Neural crest cell (in vitro differentiated cells): Measurements from ENCODE around the gene GMPR. TPM values are rescaled to one million over a fixed set of nuclear protein-coding genes. Genes with fewer than 3 reads are reported as not detected.

Source experiments
- DNase-seq: peaks from one replicate; pipeline ENCODE4 v3.0.0; 2021; ENCODE audit warnings: low read depth, mixed read lengths, low spot score
- H3K27ac Mint-ChIP-seq: one replicate; pipeline ENCODE4 v1.8.0; 2021; ENCODE audit warnings: mild to moderate bottlenecking, mixed read lengths; ENCODE audit not compliant: unreplicated experiment
- H3K27me3 Mint-ChIP-seq: 2 replicates; pipeline ENCODE4 v1.8.0; 2021; ENCODE audit warnings: low read depth, mild to moderate bottlenecking, mixed read lengths
- H3K36me3 Mint-ChIP-seq: 2 replicates; pipeline ENCODE4 v1.8.0; 2021; ENCODE audit warnings: low read depth, mild to moderate bottlenecking, mixed read lengths
- H3K4me1 Mint-ChIP-seq: 2 replicates; pipeline ENCODE4 v1.8.0; 2021; ENCODE audit warnings: mixed read lengths
- H3K4me3 Mint-ChIP-seq: one replicate; pipeline ENCODE4 v1.8.0; 2021; ENCODE audit warnings: mild to moderate bottlenecking, mixed read lengths
- H3K9me3 Mint-ChIP-seq: 2 replicates; pipeline ENCODE4 v1.8.0; 2021; ENCODE audit warnings: mixed read lengths
- CTCF ChIP-seq: fragments of 200-600 bp; sonication (generic); conservative IDR thresholded peaks from 2 replicates; pipeline ENCODE4 v1.5.0; 2021; ENCODE audit warnings: antibody characterized with exemption, mild to moderate bottlenecking
- total RNA-seq: library from RNA; stranded (reverse); gene quantifications from 2 replicates; pipeline ENCODE4 v1.2.1, GENCODE V29; 2021

Gene GMPR
- total RNA-seq, 1 donor from 2014 or later: 0.16 TPM

GRCh38 chr6:16322666-16323312 is 84.4 kb downstream of the GMPR start:
- Mint-ChIP-seq H3K9me3 (peaks cover 2% of the 10 kb centered on the region), H3K4me1 (peaks cover 26% of the 10 kb centered on the region), H3K27ac (peak overlapping the region; percentile 44), H3K36me3 (no peaks in the 10 kb centered on the region), H3K4me3 (no peak overlapping the region), H3K27me3 (no peaks in the 10 kb centered on the region)
- DNase-seq: no peak
- no peak for TF ChIP-seq CTCF

- peaks cover 2% of the 10 kb centered on the region for H3K9me3 Mint-ChIP-seq
- DNase-seq: no peak
- no peaks in the 10 kb centered on the region for H3K27me3 Mint-ChIP-seq
- H3K27ac Mint-ChIP-seq: no peak overlapping the region
- no peaks in the 10 kb centered on the region for H3K36me3 Mint-ChIP-seq
- no peak overlapping the region for H3K4me3 Mint-ChIP-seq
- H3K4me1 Mint-ChIP-seq: peaks cover 24% of the 10 kb centered on the region
- TF ChIP-seq CTCF: no peak
Observed at GRCh38 chr6:16324184-16324583, 85.8 kb downstream of the GMPR start.

GRCh38 chr6:16324606-16325225 is 86.3 kb downstream of the GMPR start:
- Mint-ChIP-seq H3K4me3 (no peak overlapping the region), H3K4me1 (peaks cover 21% of the 10 kb centered on the region), H3K27me3 (no peaks in the 10 kb centered on the region), H3K27ac (no peak overlapping the region), H3K9me3 (peaks cover 2% of the 10 kb centered on the region), H3K36me3 (no peaks in the 10 kb centered on the region)
- no peak for DNase-seq
- no peak for TF ChIP-seq CTCF

- no peak for TF ChIP-seq CTCF
- Mint-ChIP-seq H3K4me1 (peaks cover 10% of the 10 kb centered on the region), H3K27me3 (no peaks in the 10 kb centered on the region)
Observed at GRCh38 chr6:16326531-16326930, 88.1 kb downstream of the GMPR start.

GRCh38 chr6:16326971-16327776 is 88.8 kb downstream of the GMPR start:
- H3K4me3 Mint-ChIP-seq: no peak overlapping the region
- no peak for TF ChIP-seq CTCF
- peaks cover 10% of the 10 kb centered on the region for H3K4me1 Mint-ChIP-seq
- no peak for DNase-seq
- H3K9me3 Mint-ChIP-seq: peaks cover 2% of the 10 kb centered on the region
- H3K27ac Mint-ChIP-seq: no peak overlapping the region
- H3K36me3 Mint-ChIP-seq: no peaks in the 10 kb centered on the region
- no peaks in the 10 kb centered on the region for H3K27me3 Mint-ChIP-seq

More at GRCh38 chr6:16326531-16326930, 88.1 kb downstream of the GMPR start:
- H3K27ac Mint-ChIP-seq: peak overlapping the region; percentile 27
- DNase-seq: no peak
- peaks cover 2% of the 10 kb centered on the region for H3K9me3 Mint-ChIP-seq
- H3K4me3 Mint-ChIP-seq: no peak overlapping the region
- no peaks in the 10 kb centered on the region for H3K36me3 Mint-ChIP-seq
